CD4-positive, alpha-beta T cell treated with Interleukin-21 for 1 hour (primary cell): Measurements from ENCODE around the gene SETSIP.
"Not testable (repeated sequence)": the region's sequence is repeated elsewhere in the genome, so short reads cannot be mapped to it uniquely, and the experiment has no call there.

Experiments used
- DNase-seq: peaks from one replicate; pipeline ENCODE4 v3.0.0-alpha.2; 2020

Gene SETSIP

DNA sequence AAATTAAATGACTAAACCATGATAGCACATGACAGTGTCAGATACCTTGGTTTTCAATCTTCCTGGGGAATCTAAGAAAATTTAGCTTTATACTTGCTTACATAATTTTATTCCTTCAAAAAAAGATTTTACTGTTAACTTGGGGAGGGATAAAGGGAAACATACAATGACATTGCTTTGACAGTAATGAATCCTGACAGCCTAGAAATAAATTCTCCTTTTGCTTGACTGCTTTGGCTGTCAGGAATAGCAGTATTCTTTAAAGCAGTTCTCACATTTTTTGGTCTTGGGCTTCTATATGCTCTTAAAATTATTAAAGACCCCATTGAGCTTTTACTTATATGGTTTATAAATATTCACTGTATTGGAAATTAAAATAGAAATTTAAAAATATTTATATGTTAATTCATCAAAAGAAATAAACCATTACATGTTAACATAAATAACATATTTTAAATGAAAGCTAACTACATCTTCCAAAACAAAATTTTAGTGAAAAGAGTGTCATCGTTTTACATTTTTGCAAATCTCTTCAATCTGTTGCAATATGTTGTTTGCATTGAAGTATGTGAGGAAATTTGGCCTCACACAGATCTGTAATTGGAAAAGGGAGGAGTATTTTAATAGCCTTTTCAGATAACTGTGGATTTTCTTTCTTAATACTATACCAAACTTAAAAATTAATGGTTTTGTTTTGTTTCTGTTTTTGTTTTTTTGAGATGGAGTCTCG lies 29.3 kb downstream of the SETSIP start:
- no peak for DNase-seq

DNA sequence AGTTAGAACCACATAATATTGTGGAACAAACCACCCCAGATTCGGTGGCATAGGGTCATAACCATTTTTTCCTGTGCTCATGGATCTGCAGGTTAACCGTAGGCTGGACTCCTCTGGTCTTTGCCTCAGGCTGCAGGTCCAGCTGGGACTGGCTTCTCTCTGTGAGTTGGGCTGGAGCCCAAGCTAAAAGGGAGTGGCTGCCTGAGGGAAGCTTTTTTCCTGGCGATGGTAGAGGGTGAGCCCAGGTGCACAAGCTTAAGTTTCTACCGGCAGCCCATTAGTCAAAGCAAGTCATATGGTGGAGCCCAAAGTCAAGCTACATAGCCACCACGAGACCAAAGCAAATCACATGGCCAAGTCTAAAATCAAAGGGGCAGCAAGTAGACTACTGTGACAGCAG lies 31.6 kb downstream of the SETSIP start:
- DNase-seq, result no peak

DNA sequence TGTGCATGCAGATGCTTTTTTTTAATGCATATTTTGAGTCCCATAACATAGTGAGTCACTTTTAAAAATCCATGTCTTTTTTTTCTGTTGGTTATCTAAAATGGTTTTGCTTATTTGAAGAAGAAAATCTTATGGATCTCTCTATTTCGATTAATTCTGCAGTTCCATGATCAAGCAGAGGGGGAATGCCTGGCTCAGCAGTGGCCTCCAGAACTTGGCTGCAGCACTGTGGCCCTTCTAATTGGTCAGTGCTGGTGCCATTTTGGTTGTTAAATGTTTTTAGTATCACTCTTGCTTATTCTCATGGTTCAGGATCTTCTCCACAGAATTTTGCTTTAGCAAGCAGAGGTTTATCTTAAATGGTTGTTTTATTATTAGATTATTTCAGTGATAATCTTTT lies 34.2 kb downstream of the SETSIP start:
- DNase-seq, result no peak

DNA sequence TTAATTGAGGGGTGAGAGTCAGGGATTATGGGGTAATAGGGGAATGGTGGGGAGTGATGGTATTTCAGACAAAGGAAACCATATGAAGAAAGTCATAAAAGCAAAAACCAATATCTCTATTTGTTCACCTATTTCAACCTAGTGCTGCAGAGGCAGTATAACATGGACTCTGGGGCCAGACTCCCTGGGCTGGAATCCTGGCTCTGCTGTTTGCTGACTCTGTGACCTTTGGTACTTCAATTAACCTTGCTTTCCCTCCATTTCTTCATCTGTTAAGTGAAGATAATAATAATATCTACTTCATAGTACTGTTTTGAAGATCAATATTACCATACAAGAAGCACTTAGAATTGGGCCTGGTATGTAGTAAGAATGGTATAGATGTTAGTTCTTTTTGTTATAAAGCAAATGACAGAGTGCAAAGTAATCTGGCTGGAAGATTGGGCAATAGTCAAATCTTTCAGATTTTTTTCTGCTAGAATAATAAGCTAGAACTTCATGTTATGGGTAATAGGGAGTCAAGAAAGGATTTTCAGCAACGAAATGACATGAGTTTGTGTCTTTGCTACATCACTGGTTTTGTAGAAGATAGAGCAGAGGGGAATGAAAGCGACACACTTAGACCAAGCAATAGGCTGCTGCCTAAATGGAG lies 36.4 kb downstream of the SETSIP start:
- DNase-seq, result no peak

DNA sequence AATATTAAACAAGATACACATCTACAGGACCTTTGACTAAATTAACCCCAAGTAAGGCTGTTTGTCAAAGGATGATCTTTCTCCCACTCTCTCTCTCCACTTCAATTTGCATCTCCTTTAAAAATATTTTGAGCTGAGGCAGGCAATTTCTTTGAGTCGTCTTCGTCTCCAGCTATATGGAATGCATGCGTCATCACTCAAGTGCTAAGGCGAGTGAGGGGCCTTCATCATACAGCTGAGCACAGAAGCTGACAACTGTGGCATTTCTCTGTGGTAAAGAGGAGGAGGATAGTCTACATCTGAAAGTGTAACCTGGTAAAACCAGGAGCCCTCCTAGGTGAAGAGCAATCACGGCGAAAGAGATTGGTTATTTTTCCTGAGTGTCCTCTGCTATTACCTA lies 37.8 kb downstream of the SETSIP start:
- DNase-seq, result no peak

DNA sequence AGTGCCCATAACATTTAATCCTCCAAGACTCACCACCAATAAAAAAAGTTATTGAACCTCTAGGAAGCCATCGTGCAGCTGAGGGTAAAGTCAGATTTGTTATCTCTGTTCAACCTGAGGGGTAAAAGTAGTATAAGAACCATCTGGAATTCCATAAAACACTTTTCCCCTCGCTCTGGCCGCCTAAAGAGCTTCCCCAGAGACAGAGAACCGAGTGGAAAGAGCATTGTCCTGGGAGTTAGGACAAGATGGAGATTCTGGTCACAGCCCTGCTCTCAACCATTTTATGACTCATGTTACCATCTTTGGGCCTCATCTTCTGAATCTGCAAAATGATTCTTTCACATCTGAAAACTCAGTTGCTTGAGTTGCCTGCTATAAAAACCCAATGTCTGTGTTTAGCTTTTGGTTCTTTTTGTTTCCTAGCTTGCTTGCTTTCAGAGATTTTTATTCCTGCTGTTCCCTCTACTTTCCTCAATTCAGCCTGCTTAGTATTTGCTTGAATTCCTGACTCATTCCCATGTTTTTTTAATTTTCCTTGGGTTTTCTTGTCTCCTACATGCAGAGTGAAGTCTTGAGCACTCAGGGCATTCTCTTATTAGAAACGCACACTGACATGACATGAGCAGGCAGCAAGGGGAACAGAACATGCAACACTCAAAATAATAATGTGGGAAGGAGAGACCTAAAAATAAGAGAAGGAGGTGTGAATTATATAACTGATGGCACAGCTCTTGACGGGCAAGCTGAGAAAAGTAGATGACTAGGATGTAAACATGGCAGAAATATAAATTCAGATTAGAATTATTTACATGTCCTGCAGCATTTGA lies 43.7 kb downstream of the SETSIP start:
- no peak for DNase-seq

DNA sequence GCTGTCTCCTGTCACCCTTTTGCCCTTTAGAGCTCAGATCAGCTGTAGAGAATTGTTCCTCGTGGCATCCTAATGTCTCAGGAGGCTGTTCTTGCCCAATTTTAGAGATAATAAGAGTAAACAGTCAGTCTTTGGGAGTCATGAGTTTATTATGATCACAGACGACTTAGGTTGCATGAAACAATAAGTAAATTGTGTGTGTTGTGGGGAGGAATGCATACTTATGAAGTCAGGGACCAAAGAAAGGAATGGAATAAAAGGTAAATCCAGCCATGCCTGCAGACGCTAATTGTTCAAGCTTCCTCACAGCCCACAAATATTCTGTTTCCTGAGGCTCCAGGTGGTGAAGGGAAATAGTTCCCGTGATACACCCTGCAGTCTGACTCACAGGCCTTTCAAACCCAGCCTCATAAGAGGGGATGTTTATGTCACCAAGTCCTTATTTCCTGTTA lies 44.5 kb downstream of the SETSIP start:
- no peak for DNase-seq

DNA sequence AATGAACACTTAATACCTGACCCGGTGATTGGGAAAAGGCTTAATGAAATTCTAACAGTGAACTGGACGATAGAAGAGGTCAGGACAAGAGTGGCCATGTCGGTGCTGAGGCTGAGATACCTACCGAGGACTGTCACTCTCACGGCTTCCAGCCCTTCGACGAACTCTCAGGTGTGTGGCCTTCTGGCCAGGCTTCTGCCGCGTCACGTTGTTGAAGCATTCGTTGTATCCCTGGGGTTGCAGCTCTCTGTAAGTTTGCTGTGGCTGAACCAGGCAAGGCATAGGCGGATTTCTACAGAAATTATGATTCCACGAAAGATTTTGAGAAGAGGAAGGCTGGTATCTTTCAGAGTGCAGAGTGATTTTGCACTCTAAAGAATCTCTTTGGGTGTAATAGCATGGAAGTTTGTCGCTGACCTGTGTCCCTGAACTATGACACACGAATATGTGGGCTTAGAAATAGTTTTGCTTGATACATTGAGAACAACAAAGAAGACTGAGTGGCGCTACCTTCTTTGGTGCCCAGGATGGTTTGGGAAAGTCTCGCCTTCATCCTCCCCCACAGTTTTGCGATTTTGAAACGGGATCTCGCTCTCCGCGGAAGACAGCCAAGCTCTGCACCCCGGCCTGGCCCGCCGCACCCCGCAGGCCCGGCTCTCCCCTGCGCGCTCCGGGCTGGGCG lies 45.8 kb downstream of the SETSIP start:
- no peak for DNase-seq

DNA sequence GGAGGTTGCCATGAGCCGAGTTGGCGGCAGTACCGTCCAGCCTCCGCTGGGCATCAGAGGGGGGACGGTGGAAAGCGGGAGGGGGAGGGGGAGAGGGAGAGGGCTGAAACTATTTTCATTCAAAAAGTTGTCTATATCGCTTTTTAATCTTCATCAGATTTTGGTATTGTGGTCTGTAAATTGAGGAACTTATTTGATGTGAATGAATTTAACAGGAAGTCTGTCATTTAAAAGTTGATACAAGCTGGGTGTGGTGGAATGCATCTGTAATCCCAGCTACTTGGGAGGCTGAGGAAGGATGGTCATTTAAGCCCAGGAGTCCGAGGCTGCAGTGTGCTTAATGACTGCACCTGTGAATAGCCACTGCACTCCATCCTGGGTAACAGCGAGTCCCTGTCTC lies 48.4 kb downstream of the SETSIP start:
- DNase-seq, result no peak

DNA sequence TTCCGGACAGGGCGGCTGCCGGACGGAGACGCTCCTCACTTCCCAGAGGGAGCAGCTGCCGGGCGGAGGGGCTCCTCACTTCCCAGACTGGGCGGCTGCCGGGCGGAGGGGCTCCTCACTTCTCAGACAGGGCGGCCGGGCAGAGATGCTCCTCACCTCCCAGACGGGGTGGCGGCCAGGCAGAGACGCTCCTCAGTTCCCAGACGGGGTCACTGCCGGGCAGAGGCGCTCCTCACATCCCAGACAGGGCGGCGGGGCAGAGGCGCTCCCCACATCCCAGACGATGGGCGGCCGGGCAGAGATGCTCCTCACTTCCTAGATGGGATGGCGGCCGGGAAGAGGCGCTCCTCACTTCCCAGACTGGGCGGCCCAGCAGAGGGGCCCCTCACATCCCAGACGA lies 49.2 kb downstream of the SETSIP start:
- DNase-seq, result not testable (repeated sequence)
